Brain microvascular endothelial cell (primary cell): ENCODE measurements around the gene SYT7.

ENCODE experiments used
- DNase-seq: peaks from one replicate; pipeline ENCODE4 v3.0.0-alpha.2; 2020
- H3K27ac ChIP-seq: fragments of 250-450 bp; sonication (Bioruptor Pico); 2 replicates; pipeline ENCODE4 v1.5.1; 2020; ENCODE audit warnings: mild to moderate bottlenecking, moderate library complexity
- H3K27me3 ChIP-seq: fragments of 250-450 bp; sonication (Bioruptor Pico); replicated peaks from 2 replicates; pipeline ENCODE4 v1.5.1; 2020; ENCODE audit warnings: mild to moderate bottlenecking
- H3K36me3 ChIP-seq: fragments of 250-450 bp; sonication (Bioruptor Pico); replicated peaks from 2 replicates; pipeline ENCODE4 v1.5.1; 2020; ENCODE audit warnings: mild to moderate bottlenecking
- H3K4me3 ChIP-seq: 2 replicates; pipeline ENCODE4 v1.5.1; 2011; ENCODE audit warnings: low read depth, mild to moderate bottlenecking, control low read depth, low read length, moderate library complexity
- CTCF ChIP-seq: IDR thresholded peaks from 2 replicates; pipeline ENCODE4 v1.5.1; 2011; ENCODE audit warnings: low read depth, mild to moderate bottlenecking, moderate library complexity, low read length, control low read depth, inconsistent platforms; ENCODE audit errors: missing control alignments
- in situ Hi-C: cut with HindIII; loops from 2 replicates; pipeline ENCODE4 v1.10.0; 2017; ENCODE audit warnings: low sequenced_read_pairs, low pct_ligation_motif_present

The SYT7 gene

GRCh38 chr11:61586792-61587430 is 6.0 kb upstream of the SYT7 start:
- in situ Hi-C loops = no loop called here
- H3K4me3 ChIP-seq = no peak overlapping the region

GRCh38 chr11:61585115-61585514 is 4.2 kb upstream of the SYT7 start:
- no peaks in the 10 kb centered on the region for H3K36me3 ChIP-seq
- in situ Hi-C loops = no loop called here
- no peak overlapping the region for H3K4me3 ChIP-seq
- DNase-seq = no peak
- H3K27ac ChIP-seq = no peak overlapping the region
- TF ChIP-seq CTCF = no peak
- H3K27me3 ChIP-seq = peaks cover 34% of the 10 kb centered on the region

More at GRCh38 chr11:61586792-61587430, 6.0 kb upstream of the SYT7 start:
- Histone ChIP-seq H3K27me3 (peaks cover 42% of the 10 kb centered on the region), H3K36me3 (no peaks in the 10 kb centered on the region), H3K27ac (no peak overlapping the region)
- TF ChIP-seq CTCF = no peak
- DNase-seq = no peak

- H3K27me3 ChIP-seq = peaks cover 36% of the 10 kb centered on the region
These were observed 1.1 kb upstream of the SYT7 start for GRCh38 chr11:61581931-61582330.

GRCh38 chr11:61580271-61580888 is 496 bp downstream of the SYT7 start:
- no peak for DNase-seq
- TF ChIP-seq CTCF = no peak
- H3K27me3 ChIP-seq = peaks cover 33% of the 10 kb centered on the region
- H3K27ac ChIP-seq = no peak overlapping the region
- in situ Hi-C loops = no loop called here
- H3K36me3 ChIP-seq = no peaks in the 10 kb centered on the region
- no peak overlapping the region for H3K4me3 ChIP-seq

More at GRCh38 chr11:61581931-61582330, 1.1 kb upstream of the SYT7 start:
- DNase-seq = no peak
- Histone ChIP-seq H3K36me3 (no peaks in the 10 kb centered on the region), H3K27ac (no peak overlapping the region), H3K4me3 (no peak overlapping the region)
- in situ Hi-C loops = no loop called here
- no peak for TF ChIP-seq CTCF

- in situ Hi-C loops = loop anchor here (10.0 kb wide), 1 partner anchor 65 kb away; no protein-coding TSS in a partner anchor
- Histone ChIP-seq H3K4me3 (no peak overlapping the region), H3K36me3 (no peaks in the 10 kb centered on the region), H3K27me3 (peaks cover 36% of the 10 kb centered on the region), H3K27ac (no peak overlapping the region)
- DNase-seq = no peak
- no peak for TF ChIP-seq CTCF
These were observed 1.1 kb downstream of the SYT7 start for GRCh38 chr11:61579676-61580270.
